Measurements from ENCODE around the gene P2RY2.

P2RY2 gene

GRCh38 chr11:73205661-73206343, 12.3 kb upstream of the P2RY2 start:
- DNase-seq (ENCODE audit: low read depth, low spot score), result no peak

GRCh38 chr11:73206801-73207200, 11.3 kb upstream of the P2RY2 start:
- no peak for DNase-seq (ENCODE audit: low read depth, low spot score)

GRCh38 chr11:73209892-73210291, 8.2 kb upstream of the P2RY2 start:
- DNase-seq (ENCODE audit: low read depth, low spot score), result no peak

GRCh38 chr11:73210916-73211667, 7.0 kb upstream of the P2RY2 start:
- DNase-seq (ENCODE audit: low read depth, low spot score), result no peak

GRCh38 chr11:73213196-73214143, 4.6 kb upstream of the P2RY2 start:
- DNase-seq (ENCODE audit: low read depth, low spot score), result no peak

GRCh38 chr11:73215191-73216134, 2.6 kb upstream of the P2RY2 start:
- no peak for DNase-seq (ENCODE audit: low read depth, low spot score)

- DNase-seq (ENCODE audit: low read depth, low spot score), result no peak
Measured at GRCh38 chr11:73216465-73216864, 1.6 kb upstream of the P2RY2 start.

- DNase-seq (ENCODE audit: low read depth, low spot score), result no peak
Measured at GRCh38 chr11:73217131-73217809, 811 bp upstream of the P2RY2 start.

GRCh38 chr11:73217810-73218105, 323 bp upstream of the P2RY2 start:
- no peak for DNase-seq (ENCODE audit: low read depth, low spot score)

- DNase-seq (ENCODE audit: low read depth, low spot score), result no peak
Measured at GRCh38 chr11:73218830-73219215, 742 bp downstream of the P2RY2 start.

GRCh38 chr11:73219396-73220285, 1.6 kb downstream of the P2RY2 start:
- no peak for DNase-seq (ENCODE audit: low read depth, low spot score)

GRCh38 chr11:73221451-73221850, 3.4 kb downstream of the P2RY2 start:
- no peak for DNase-seq (ENCODE audit: low read depth, low spot score)

GRCh38 chr11:73221996-73222395, 3.9 kb downstream of the P2RY2 start:
- DNase-seq (ENCODE audit: low read depth, low spot score), result no peak

- DNase-seq (ENCODE audit: low read depth, low spot score), result no peak
Measured at GRCh38 chr11:73223998-73224730, 6.1 kb downstream of the P2RY2 start.

GRCh38 chr11:73225001-73225686, 7.1 kb downstream of the P2RY2 start:
- DNase-seq (ENCODE audit: low read depth, low spot score), result no peak

GRCh38 chr11:73225851-73226250, 7.8 kb downstream of the P2RY2 start:
- no peak for DNase-seq (ENCODE audit: low read depth, low spot score)

- no peak for DNase-seq (ENCODE audit: low read depth, low spot score)
Measured at GRCh38 chr11:73226297-73227006, 8.4 kb downstream of the P2RY2 start.

All from activated naive CD8-positive, alpha-beta T cell treated with anti-CD3 and anti-CD28 coated beads, Interleukin-2, amount 50 U/mL, for 16 hours (primary cell).